ENCODE data around the gene VTI1A.

VTI1A gene

DNA sequence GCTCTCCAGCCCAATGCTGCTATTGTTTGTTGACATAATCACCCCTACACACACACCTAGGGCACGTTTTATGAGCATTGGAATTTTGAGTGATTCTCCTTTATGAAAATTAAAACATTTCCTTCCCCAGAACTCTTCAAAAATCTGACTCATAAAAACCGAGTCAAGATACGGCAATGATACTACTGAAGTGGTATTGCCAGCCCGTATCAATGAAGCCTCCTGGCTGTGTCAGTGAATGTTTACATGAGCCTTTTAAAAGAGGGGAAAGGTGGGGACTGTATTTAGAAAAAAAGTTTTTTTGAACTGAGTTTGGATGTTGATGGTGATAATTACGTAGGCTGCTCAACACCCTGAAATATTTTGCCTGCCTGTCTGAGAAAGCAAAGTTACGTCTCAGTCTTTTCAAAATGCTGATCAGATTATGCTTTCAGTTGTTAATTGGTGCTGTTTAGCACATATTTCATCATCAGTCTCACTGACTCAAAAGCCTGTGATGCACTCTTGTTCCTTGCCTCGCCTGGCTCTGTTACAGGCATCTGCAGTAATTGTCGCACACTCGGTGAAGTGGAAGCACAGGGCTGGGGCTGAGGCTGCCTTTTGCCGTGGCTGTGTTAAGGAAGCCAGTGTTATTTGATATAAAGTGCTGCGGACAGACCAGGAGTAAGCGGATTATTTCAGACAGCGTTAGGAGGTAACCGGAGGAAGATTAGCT is 345.6 kb downstream of the VTI1A start:
- peak; percentile 81 for DNase-seq

DNA sequence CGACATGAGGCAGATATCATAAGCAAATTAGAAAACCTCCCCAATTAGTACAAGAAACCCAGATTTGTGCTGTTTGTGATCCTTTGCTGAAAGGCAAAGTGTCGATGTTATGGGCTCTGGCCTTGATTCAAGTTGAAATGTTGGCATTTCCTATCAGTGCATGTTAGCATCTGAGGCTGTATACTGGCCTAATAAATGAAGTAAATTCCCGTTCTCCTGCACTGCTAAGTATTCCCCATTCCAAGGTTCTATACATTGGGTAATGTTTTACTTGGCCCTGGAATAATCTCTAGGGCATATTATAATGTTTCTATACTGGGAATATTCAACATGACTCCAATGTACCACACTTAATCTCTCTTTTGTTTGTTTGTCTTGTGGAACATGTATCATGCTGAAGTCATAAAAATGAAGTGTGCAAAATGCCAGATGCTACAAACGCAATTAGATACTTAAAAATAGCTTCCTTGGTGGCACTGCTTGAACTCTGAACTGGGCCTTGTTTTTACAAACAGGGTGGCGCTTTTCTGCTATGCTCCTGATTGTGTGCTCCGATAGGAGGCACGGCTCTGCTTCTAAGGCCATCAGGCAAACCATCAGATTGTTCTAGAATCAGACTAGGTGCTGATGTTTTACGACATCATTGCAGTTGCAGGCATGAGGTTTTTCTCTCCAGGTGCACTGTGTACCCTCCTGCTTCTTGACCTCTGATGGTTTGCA is 346.3 kb downstream of the VTI1A start:
- DNase-seq, result peak; percentile 32

DNA sequence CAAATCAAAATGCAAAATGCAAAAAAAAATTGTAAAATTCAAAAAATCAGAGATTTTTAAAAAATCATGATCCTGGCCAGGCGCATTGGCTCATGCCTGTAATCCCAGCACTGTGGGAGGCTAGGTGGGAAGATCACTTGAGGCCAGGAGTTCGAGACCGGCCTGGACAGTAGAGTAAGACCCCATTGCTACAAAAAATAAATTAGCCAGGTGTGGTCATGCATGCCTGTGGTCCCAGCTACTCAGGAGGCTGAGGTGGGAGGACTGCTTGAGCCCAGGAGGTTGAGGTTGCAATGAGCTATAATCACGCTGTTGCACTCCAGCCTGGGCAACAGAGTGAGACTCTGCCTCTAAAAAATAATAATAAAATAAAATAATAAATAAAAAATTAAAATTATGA is 347.2 kb downstream of the VTI1A start:
- DNase-seq, result no peak

DNA sequence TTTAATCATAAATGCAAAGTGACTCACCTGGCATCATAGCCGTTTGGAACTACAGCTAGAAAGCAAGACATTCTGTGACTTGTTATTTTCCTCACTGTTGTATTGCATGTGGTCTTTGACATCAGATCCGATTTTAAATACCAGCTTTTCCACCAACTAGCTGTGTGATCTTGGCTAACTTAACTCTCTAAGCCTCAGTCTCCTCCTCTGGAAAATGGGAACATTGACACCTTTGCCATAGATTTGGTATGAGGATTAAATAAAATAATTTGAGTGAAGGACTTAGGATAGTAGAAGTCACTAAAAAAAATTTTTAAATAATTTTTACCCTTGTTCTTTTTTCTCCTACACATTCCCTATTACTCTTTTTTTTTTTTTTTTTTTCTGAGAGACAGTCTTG is 348.1 kb downstream of the VTI1A start:
- DNase-seq, result no peak

DNA sequence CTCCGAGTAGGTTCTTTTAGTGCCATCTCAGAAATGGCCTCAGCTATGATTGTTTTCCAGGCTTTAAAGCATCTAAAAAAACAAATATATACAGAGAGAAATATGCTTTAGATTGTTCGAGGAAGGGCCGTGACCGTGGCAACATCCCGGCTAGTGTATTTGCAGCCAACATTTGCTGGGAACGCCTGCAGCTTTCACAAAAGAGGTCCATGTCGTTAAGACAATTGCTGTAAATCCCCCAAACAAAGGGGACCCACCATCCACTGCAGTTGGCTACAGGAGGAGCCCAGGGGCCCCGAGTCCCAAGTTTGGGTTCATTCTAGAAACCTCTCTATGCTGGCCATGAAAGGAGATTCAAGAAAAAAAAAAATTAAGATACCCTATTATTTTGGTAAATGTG is 350.2 kb downstream of the VTI1A start:
- DNase-seq, result peak; percentile 26

DNA sequence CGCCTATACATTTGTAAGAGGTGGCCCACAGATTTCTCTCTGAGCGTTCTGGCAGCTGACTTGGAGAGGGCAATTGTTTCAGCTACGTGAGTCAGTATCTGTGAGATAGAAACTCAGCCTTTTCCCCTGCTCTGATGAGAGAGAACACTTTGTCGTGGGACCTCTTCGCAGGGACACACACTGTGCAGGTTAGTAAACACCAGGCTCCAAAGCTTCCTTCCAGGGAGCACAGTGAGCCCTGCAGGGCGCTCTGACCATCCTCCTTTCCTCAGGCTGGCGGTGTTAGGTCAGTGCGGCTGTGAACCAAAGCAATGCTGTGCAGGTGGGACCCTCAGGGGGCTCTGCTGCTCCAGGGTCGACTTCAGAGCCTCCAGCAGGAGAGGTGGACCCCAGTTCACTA is 350.8 kb downstream of the VTI1A start:
- peak; percentile 54 for DNase-seq

DNA sequence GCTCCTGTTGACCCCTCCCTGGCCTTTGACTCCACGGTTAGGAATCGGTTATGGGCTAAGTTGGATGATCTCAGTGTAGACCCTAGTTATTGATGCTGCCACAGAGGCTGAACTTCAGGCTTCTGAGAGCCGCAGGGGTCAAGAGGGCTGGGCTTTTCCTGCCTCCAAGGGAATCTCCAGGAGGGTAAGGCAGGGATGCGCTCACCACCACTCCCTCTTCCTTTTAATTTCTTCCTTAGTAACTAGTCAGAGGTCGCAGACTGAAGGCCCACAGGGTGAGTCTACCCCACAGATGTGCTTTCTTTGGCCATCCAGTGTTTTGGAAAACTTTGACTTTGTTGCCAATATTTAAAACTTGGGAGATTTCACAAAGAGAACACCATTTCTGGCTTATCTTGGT is 352.0 kb downstream of the VTI1A start:
- peak; percentile 32 for DNase-seq

DNA sequence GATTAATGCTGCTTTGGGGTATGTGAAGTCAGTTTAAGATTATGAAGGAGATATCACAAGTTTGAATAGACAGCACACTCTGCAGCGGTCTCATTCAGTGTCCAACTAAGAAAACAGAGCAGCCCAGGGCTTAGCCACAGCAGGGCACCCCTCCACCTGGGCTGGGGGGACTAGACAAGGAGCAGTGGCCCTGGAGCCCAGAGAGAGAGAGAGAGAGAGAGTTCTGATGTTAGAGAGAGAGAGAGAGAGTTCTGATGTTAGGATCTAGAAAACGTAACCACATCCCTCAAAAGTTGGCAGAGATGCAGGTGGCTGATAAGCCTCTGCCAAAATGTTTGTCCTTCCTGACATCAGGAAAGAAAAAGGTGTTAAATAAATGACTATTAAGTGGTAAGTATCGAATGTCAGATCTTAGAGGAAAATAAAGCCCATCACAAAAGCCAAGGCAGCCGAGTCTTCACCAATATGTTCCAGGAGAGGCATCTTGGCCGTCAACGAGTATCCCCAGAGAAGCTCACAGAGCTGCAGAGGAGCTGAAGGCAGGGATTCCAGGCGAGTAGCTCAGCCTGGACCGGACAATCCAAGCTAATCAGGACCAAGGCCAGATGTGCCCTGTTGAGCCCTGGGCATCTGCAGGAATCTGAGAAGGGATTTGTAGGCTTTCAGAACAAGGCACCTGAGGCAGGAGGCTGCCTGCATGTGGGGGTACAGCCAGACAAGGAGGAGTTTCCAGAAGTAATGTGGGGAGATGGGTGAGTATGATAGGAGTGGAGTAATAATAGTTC is 352.9 kb downstream of the VTI1A start:
- peak; percentile 30 for DNase-seq

DNA sequence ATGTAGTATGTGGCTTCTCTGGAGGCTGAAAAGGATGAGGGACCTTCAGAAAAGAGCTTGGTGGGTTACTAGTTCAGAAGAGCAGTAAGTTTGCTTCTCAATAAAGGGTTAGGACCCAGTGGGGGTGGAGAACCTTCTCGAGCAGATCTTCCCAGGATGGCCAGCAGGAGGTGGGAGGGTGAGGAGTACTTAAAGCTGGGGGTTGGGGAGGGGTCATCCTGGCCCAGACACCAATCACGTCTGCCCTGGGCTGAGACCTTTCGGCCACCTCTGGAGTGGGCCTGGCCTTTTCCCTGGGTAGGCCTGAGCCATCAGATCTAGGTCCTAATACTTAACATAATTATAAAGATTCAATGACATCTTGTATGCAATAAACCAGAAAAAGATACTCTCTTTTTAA is 354.0 kb downstream of the VTI1A start:
- DNase-seq, result peak; percentile 44

DNA sequence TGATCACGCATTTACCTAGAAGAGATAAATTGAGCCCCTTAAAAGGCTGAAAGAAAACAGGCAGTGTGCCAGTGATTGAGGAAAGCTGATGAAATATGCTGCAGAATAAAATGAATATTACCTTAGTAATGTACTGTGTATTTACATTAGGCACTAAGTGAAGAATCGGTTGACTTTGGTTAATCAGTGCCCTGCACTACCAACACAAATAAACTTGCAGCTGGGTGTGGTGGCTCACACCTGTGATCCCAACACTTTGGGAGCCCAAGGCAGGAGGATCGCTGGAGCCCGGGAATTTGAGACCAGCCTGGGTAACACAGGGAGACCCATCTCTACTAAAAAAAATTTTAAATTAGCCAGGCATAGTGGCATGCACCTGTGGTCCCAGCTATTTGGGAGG is 354.7 kb downstream of the VTI1A start:
- DNase-seq, result no peak

DNA sequence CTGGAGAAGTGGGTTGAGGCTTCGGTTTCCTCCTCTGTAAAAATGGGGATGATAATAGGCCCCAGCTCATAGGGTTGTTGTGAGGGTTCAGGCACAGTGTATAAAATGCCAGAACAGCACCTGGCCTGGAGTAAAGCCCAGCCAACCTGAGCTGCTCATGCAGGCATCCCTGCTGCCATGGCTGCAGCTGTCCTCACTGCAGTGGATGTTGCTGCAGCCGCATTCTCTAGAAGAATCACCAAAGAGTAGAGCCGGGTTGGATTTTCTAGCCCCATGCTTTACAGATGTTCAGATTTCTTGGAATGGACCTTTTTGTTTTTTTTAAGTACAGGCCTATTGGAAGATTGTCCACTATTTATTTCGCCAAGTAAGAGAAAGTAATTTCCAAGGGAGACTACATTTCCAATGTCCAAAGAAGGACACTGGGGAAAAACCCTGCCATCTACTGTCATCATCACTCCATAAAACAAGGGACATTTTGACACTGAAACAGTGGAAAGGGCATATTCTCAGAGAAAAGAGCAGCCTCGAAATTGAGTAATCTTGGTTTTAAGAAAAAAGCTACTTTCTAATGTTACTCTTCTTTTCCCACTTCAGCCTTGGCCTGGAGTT is 355.5 kb downstream of the VTI1A start:
- peak; percentile 35 for DNase-seq

DNA sequence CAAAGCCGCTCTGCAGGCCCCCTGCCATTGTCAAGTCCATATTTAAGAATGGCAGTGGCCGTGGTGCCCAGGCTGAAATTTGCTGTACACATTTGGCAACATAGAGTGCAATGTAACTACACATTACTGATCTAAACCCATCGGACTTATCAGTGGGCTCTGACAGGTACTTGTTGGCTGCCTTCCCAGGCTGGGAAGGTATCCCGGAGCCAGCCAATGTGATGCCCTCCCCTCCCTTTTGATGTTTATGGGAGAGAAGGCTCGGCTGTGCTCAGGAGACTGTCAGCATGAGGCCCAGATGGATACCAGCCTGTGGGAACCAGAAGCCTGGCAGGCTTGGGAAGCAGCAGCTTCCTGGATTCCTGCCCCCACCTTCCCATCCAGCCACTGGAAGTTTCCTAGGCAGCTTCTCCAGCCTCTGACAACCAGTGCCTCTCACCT is 357.0 kb downstream of the VTI1A start:
- peak; percentile 83 for DNase-seq

DNA sequence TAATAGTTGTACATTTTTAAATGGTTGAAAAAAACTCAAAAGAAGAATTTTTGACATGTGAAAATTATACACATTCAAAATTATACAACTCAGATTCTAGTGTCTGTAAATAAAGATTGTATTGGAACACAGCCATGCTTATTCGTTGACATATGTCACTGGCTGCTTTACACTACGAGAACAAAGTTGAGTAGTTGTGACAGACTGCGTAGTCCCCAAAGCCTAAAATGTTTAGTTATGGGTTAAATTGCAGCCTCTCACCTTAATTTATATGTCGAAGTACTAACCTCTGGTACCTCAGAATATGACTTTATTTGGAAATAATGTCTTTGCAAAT is 358.2 kb downstream of the VTI1A start:
- no peak for DNase-seq

DNA sequence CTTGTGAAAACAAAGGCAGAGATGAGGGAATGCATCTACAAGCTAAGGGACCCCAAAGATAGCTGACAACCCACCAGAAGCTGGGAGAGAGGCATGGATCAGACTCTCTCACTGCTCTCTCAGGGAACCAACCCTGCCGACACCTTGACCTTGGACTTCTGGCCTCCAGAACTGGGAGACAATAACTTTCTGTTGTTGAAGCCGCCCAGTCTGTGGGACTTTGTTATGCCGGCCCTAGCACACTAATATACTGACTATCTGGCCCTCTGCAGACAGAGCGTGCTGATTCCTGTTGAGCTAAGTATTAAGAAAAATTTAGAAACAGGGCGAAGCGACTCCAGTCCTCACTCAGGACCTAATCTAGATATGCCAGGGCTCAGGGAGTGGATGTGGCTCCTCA is 358.7 kb downstream of the VTI1A start:
- DNase-seq, result peak; percentile 32

DNA sequence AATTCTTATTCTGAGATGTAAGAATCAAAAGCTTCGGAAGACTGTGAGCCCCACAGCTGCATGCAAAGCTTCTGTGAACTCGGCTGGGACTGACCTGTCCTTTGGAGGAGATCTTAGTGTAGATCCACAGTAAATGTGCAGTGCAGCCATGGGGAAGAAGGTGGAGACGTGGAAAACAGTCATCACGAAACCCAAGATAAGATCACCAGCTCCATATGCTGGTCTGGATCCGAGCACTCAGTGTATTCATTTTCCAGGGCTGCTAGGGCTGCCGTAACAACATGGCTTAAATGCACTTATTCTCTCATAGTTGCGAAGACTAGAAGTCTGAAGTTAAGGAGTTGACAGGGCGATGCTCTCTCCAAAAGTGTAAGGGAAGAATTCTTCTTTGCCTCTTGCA is 360.0 kb downstream of the VTI1A start:
- peak; percentile 83 for DNase-seq

DNA sequence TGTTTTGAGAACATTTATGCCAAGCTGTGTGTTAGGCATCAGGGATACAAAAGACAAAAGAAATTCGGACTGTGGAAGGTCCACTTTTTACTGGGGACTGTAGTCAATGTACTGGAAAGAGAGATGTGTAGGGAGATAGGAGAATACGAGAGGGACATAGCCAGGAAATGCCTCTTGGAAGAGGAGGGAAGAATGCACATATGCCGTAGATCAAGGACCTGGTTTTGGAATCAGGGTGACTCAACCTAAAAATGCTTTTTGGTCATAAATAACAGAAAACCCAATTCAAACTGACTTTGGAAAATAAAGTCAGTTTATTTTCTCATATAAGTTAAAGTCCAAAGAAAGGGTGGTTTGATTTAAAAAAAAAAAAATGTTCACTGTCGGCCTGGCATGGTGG is 362.7 kb downstream of the VTI1A start:
- no peak for DNase-seq

DNA sequence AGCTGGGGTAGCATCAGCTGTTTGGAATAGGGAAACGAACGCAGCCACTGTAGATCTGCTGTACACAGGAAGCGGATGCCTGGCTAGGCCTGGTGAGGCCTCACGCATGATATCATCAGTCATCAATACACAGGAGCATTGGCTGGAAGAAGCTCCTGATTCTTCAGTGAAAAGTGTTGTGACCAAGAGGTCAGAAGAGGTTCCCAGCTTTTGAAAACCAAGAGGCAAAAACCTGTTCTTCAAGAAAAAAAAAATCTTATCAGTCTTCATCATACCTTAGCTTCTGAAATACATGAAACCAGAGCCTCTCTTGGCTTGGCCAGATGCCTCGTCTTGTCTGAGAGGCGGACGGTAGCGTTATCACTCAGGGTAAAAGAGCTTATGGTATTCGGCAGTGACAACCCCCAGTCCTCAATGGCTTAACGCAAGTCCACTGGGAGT is 363.7 kb downstream of the VTI1A start:
- peak; percentile 94 for DNase-seq

DNA sequence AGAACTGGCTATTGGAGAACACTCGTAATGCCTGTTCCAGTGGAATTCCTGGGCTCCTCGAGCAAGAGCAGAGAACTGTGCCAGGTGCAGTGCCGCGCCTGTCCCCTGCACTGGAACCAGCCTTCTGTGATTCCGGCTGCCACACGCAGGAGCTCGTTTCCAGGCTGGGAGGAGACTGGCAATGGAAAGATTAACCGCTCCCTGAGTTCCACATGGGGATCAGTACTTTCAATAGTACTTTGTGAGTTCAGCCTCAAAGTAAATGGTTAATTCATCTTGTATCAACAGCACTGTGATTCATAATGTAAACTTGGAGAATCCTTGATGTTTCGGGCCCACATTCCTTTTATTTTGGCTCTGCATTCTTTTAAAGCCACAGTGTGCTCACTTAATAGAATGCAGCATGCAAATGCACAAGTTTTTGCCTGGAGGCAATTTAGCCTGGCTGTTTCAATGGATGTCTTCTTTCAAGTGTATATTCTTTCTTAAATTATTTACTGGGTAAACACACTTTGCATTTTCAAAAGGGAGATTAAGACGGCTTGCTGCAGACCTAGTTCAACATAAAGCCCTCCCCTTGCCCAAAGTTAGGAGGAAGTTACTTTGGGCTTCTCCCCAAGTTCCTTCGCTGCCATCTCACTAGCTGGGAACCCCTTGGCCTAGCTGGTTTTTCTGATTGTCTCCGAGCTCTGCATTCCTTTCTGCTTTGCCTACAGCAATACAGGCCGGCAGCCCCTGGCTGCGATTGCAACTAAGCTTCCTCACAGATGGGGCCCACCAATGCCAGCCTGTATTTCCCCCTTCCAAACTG is 364.9 kb downstream of the VTI1A start:
- peak; percentile 92 for DNase-seq

DNA sequence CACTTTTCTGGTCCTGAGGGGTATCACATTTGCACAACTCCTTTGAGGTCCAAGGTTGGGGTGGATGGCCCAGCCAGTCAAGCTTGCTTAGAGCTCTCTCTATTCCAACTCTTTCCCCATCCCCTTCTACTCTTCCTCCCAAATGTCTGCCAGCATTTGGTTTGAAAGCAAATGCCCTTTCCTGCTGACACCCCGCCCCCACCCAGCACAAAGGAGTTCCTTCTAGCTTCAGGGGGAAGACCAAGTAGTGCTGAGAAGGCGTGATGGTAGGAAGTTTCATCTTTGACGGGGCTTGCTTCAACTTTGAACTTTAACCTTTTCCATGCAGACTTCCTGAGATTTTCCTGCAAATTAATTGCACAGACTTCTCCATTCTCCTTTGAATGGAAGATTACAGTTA is 365.6 kb downstream of the VTI1A start:
- no peak for DNase-seq

DNA sequence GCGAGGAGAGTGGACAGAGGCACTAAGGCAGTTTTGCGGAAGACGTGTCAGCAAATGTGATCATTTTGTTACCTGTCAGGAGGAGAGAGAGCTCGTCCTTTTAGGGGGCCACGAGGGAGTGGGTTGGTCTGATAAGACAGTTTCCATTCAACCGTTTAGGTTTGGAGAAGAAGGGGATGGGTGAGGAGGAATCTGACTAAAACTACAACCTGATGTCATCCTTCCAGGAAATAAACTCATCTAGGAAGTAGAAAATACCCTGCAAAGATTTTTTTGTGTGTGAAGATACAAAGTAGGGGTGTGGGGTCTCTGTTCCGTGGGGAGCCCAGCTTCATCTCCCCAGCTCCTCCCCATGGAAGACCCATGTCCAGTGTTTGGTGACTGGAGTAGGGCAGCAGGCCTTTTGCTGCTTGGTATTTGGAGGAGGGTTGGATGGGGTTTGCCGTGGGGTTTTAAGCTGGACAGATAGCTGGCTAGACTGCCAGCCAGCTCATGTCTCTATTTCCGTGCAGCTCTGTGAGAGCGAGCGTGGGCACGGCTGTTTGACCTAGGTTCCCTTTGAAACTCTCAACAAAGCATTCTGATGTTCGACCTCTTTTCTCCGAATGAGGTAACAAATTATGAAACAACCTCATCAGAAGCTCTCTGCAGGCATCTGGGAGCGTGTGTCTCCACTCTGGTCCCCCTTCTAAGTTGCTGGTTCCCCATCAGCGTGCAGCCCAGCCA is 367.0 kb downstream of the VTI1A start:
- no peak for DNase-seq

DNA sequence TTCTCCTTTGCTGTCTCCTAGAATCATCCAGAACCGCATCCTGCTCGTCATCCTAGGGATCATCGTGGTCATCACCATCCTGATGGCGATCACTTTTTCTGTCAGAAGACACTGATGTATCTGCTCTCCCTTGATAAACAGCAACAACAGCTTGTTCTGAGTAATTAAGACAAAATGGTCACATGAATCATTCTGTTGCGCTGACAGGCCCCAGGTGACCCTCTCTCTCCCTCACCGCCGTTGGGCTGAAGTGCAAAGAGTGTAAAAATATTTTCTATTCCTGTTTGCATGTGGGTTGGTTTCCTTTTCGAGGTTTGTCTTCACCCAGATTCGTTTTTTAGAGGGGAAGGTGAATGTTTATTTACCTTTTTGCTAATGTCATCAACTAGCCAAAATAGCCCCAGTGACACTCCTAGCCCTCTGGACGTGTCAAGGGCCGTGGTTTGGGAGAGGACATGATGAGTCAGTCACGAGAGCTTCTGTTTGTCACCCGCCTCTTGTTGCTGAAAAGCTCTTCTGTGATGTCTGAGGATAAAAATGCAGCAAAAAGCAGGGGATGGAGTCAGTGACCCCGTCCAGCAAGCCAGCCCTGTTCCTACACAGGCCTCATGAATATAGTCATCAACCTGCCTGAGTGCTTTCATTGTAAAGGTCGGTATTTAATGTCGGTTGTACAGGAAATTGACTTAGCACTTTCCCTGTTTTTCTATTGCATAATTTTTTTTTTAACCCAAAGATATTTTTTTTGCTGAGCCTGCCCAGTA is 368.4 kb downstream of the VTI1A start:
- peak; percentile 94 for DNase-seq
